Peyer's patch (tissue), 4 donors: Measurements from ENCODE around the gene PLD1.

Source experiments
- CTCF ChIP-seq, 6 experiments: fragments of 450-650 bp in 4 of 6; fragments of 200-600 bp in 2 of 6; sonication (generic) in 1 of 6; IDR thresholded peaks; one replicate each; pipeline ENCODE4 v1.5.1; 2017 to 2019; ENCODE audit warnings: antibody characterized with exemption in 6 of 6, mild to moderate bottlenecking in 3 of 6, moderate library complexity in 1 of 6
- POLR2A ChIP-seq, 2 donors: fragments of 450-650 bp; IDR thresholded peaks; one replicate each; pipeline ENCODE4 v1.5.1; 2017; ENCODE audit warnings: antibody characterized with exemption in 2 of 2, mild to moderate bottlenecking in 2 of 2, moderate library complexity in 2 of 2

DNA sequence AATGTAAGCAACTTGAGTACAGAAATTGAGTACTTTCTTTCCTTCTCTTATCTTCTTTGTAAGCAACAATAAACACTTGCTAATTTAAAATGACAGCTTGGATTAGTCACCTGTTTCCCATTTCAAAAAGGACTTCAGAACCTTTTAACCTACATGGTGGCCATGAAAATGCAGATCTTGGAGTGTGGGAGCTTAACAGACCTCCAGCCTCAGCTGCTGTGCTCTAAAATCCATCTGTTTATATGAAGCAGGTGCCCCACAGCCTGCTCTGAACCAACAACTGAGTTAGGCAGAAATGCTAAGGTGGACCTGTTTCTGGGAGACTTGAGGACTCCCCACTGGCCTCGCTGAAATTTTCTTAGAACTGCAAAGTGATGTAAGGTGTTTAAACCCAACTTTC, 259.0 kb downstream of the PLD1 start:
- TF ChIP-seq CTCF (IDR thresholded peaks at IDR 0.05): no peak
- TF ChIP-seq POLR2A (IDR thresholded peaks at IDR 0.05): no peak
